ENCODE results near the gene NGLY1.

The NGLY1 gene

DNA sequence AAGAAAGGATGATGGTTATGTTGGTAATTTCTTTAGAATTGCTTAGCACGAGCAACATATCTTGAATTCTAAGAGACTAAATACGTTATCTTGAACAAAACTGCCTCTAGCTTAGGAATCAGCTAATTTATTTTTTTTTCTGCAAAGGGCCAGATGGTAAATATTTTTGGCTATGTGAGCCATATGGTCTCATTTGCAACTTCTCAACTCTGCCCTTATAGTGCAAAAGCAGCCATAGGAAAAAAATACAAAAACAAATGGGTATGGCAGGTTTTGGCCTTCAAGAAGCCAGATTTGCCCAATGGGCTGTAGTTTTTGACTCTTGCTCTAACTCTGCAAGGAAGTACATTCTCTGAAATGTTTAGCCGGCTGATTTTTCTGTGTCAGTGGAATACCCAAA is 18.5 kb upstream of the NGLY1 start:
- no peaks in the 10 kb centered on the region for H3K9me3 Mint-ChIP-seq
- no peak overlapping the region for H3K4me3 Mint-ChIP-seq
- peaks cover 0 to under 1% of the 10 kb centered on the region in 2 donors for H3K36me3 Mint-ChIP-seq
- DNase-seq (no peak), ATAC-seq (replicated peaks) (no peak)
- no peaks in the 10 kb centered on the region for H3K4me1 Mint-ChIP-seq
- H3K27ac Mint-ChIP-seq = no peak overlapping the region
- H3K27me3 Mint-ChIP-seq = no peaks in the 10 kb centered on the region

DNA sequence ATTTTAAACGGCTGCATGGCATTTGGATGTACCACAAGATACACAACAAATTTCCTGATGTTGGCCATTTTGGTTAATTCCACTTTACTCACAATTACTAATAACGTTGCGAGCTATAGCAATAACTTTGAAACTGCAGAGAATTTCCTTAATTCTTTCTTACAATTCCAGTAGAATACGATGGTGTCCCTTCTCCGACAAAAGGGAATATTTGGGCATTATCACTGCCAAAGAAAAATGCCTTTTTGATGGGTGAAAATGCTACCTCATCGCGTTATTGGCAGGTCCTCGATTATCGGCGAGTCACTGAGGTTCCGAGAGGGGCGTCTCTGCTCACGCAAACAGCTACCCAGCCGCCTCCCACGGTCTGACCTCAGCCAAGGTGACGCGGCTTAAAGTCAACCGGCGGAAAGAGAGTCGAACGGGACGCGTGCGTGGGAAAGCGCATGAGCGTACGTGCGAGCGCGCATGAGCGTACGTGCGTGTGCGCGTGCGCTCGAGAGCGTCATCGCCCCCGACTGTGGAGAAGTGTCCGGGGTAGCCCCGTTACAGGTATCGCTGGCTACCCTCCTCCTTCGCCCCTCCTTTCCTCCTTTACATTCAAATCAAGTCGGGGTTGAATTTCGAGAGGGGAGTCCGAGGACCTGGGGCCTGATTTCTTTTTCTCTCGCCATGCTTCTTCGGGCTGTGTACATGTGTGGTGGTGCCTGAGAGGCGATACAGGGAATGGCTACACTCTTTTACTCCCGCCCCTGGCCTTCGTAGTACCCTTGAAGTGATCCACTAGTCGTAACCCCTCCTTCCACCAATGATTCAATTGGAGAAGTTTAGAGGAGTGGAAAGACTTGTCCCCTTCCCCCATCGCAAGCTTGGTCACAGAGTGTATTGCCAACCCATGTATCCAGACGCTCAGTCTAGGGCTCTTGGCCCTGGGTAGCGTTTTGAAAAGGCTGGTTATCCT is 6.6 kb upstream of the NGLY1 start, which contains the start of gene OXSM:
Gene OXSM (plus strand): TSS at position 495 of the 961 bp plus-strand sequence. CDS start 931 bp downstream, outside the sequence.
- peaks cover 8 to 18% of the 10 kb centered on the region in 2 donors for H3K36me3 Mint-ChIP-seq
- peak; percentile 93 to 97 for ATAC-seq (replicated peaks)

DNA sequence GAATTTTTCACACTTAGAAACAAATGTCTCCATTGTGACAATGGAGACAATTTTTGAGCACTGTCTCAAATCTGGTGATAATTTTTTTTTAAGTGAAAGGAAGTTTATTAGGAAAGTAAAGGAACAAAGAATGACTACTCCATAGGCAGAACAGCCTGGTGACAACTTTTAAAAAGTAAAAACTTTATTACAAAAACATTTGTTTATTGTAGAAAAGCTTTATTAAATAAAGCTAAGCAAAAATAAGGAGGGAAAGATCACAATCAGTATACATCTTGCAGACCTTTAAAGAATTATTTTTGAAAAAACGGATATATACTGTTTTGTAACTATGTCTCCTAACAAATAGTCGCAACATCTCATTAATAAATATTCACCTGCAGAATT is 6.0 kb upstream of the NGLY1 start:
- ATAC-seq (replicated peaks) (no peak), DNase-seq (no peak)
- Mint-ChIP-seq H3K4me1 (peaks cover 17 to 22% of the 10 kb centered on the region in 2 donors), H3K27ac (peak overlapping the region; percentile 98), H3K9me3 (no peaks in the 10 kb centered on the region), H3K36me3 (peaks cover 6 to 13% of the 10 kb centered on the region in 2 donors), H3K4me3 (peak overlapping the region; percentile 91), H3K27me3 (no peaks in the 10 kb centered on the region)

More for the DNA sequence above, 6.6 kb upstream of the NGLY1 start, which contains the start of gene OXSM:
- Mint-ChIP-seq H3K4me3 (peak within 1 kb of the TSS; percentile 91), H3K27ac (peak within 1 kb of the TSS; percentile 98), H3K9me3 (no peaks in the 10 kb centered on the region), H3K4me1 (peaks cover 17 to 18% of the 10 kb centered on the region in 2 donors), H3K27me3 (no peaks in the 10 kb centered on the region)
- DNase-seq = peak; percentile 93

DNA sequence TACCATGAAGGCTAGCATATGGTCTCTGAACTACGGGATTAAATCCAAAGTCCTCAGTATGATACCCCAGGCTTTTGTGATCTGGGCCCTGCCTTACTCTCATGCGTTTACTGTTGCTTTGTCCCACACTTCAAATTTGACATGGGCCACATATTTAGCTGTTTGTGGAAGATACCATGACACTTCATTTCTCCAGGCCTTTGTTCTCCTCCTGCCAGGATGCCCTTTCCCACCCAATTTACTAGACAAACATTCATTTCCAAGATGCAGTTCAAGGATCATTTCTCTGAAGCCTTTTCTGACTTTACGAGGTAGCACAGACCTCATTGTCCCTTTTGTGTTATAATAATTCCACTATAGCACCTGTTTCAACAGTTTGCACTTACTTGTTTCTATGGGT is 4.4 kb upstream of the NGLY1 start:
- no peaks in the 10 kb centered on the region for H3K27me3 Mint-ChIP-seq
- ATAC-seq (replicated peaks) (no peak), DNase-seq (no peak)
- H3K4me1 Mint-ChIP-seq = peaks cover 18 to 26% of the 10 kb centered on the region in 2 donors
- H3K36me3 Mint-ChIP-seq = peaks cover 3 to 10% of the 10 kb centered on the region in 2 donors
- no peak overlapping the region for H3K27ac Mint-ChIP-seq
- no peaks in the 10 kb centered on the region for H3K9me3 Mint-ChIP-seq
- H3K4me3 Mint-ChIP-seq = no peak overlapping the region

DNA sequence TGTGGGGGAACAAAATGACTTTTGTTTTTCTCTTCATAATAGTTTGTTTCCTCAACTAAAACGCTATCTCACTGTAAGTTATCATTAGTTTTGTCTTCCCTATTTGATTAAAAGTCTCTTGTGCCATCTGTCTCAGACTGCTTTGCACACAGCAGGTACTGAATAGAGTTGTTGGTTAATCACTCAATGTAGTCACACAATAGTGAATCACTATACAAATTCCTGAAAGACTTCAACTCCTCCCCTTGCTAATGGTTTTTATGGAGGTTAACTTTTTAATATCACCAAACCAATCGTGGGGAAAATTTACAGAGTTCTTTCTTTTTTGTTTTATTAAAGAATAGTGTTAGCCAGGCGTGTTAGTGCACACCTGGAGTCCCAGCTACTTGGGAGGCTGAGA is 2.6 kb upstream of the NGLY1 start:
- DNase-seq = no peak
- Mint-ChIP-seq H3K27ac (no peak overlapping the region), H3K4me3 (no peak overlapping the region), H3K27me3 (no peaks in the 10 kb centered on the region), H3K4me1 (peaks cover 10 to 29% of the 10 kb centered on the region in 2 donors), H3K9me3 (no peaks in the 10 kb centered on the region), H3K36me3 (peaks cover 3 to 4% of the 10 kb centered on the region in 2 donors)
- no peak for ATAC-seq (replicated peaks)

DNA sequence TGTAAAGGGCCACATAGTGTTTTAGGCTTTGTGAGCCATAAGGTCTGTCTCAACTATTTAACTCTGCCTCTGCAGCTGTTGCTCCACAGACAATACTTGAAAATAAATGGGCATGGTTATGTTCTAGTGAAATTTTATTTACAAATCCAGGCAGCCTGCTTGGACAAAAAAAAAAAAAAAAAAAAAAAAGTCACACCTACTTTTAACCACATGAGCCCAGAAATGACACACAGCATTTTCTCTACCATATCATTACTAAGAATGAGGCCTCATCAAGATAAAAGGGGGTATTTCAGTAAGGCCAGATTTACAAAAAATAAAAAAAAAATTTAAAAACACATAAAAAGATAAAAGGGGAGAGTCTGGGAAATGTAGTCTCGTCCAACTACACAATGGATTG is 1.7 kb upstream of the NGLY1 start:
- Mint-ChIP-seq H3K4me3 (no peak overlapping the region), H3K9me3 (no peaks in the 10 kb centered on the region), H3K27me3 (no peaks in the 10 kb centered on the region), H3K27ac (no peak overlapping the region), H3K36me3 (peaks cover 2 to 4% of the 10 kb centered on the region in 2 donors), H3K4me1 (peaks cover 9 to 36% of the 10 kb centered on the region in 2 donors)
- ATAC-seq (replicated peaks) = no peak
- DNase-seq = no peak

DNA sequence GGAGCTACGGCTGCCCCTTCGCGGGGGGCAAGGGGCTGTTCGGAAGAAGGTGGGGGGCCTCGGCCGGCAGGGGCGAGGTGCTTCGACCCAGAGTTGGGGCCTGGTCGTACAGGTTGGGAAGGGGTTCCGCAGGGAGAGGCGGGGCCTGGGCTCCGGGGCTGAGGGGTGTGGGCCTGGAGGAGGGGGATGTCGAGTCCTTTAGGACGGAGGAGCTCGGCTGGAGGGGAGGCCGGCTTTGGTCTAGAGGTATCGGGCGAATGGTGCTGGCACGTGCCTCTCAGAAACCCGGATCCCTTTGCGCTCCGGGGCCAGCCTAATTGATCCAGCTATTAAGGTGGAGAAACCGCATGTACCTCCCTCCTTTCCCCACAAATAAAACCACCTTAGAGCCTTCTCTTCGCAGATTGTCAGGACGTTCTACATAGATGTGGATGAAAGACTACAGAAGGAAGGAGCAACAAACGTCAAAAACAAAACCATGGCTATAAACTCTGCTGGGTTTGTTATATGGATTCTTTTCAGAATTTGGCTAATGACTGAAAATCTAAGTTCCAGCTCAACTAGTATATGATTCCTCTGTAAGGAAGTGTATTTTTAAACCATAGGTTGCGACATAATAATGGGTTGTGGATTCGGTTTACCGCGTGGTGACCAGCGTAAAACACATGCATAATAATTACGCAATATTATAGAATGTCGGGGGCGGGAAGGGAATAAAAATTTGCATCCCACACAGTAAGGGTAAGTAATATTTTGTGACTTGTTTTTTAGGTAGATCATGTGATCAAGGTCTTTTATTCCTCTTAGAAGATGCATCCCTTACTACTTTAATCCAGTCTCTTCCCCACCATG is 644 bp upstream of the NGLY1 start:
- peak overlapping the region; percentile 83 to 86 for H3K4me3 Mint-ChIP-seq
- peaks cover 2 to 4% of the 10 kb centered on the region in 2 donors for H3K36me3 Mint-ChIP-seq
- ATAC-seq (replicated peaks) (peak; percentile 17 to 25), DNase-seq (no peak)
- H3K4me1 Mint-ChIP-seq = peaks cover 9 to 37% of the 10 kb centered on the region in 2 donors
- no peaks in the 10 kb centered on the region for H3K27me3 Mint-ChIP-seq
- H3K27ac Mint-ChIP-seq = peak overlapping the region; percentile 89
- no peaks in the 10 kb centered on the region for H3K9me3 Mint-ChIP-seq

DNA sequence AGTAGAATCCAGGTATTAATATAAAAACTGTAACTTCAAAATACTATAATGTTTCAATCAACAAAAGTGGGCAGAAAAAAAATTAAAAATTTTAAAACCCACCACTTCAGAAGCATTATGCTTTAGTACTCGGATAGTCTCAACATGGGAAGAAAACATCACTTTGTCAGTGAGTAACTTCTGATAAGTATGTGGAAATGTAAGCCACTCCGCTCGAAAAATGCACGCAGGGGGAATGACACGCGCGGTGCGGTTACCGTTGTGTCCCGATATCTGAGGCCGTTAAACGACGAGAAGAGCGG is 656 bp downstream of the NGLY1 start:
- H3K36me3 Mint-ChIP-seq = peaks cover 9 to 11% of the 10 kb centered on the region in 2 donors
- no peak for ATAC-seq (replicated peaks)
- H3K27ac Mint-ChIP-seq = peak overlapping the region; percentile 97
- peak overlapping the region; percentile 85 to 86 for H3K4me3 Mint-ChIP-seq
- no peaks in the 10 kb centered on the region for H3K27me3 Mint-ChIP-seq
- peaks cover 8 to 38% of the 10 kb centered on the region in 2 donors for H3K4me1 Mint-ChIP-seq
- DNase-seq = no peak
- H3K9me3 Mint-ChIP-seq = no peaks in the 10 kb centered on the region

DNA sequence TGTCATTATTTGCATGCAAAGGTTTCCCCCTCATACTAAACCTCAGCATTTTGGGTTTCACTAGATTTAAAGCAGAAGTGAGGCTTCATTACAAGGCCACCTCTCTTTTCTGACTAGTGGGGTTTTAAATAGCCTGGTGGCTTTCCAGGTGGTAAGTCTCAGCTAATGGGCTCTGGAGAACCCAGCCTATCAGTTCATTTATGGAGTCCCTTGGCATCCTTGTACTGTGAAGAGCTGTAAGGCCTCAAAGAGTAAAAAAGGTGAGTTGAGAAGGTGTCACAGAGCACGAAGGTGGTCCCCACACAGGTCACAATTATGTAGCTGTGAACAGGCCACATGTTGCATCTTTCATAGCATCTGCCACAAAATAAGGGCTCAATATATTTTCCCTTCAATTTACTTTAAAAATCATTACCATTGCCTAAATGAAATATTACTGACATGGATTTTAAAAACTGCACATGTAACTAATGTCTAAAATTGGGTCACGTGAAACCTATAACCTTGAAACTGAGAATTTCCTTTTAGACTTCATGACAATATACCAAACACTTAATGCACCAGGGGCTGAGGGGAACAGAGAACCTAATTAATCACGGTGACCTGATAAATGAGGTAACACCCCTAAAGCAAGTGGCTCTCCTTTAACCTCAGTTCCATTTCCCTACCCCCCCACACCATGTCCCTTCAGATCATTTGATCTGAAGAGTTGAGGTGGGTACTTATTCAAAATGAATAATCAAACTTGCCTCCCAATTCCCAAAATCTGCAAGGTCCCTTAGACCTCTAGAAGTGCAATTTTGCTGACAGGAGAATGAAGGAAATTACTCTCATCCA is 1.3 kb downstream of the NGLY1 start:
- H3K27me3 Mint-ChIP-seq = no peaks in the 10 kb centered on the region
- H3K4me1 Mint-ChIP-seq = peaks cover 12 to 42% of the 10 kb centered on the region in 2 donors
- peak overlapping the region; percentile 85 to 86 for H3K4me3 Mint-ChIP-seq
- peak; percentile 52 for DNase-seq
- peak; percentile 75 to 76 for ATAC-seq (replicated peaks)
- H3K36me3 Mint-ChIP-seq = peaks cover 13 to 17% of the 10 kb centered on the region in 2 donors
- H3K9me3 Mint-ChIP-seq = no peaks in the 10 kb centered on the region
- peak overlapping the region; percentile 97 for H3K27ac Mint-ChIP-seq

DNA sequence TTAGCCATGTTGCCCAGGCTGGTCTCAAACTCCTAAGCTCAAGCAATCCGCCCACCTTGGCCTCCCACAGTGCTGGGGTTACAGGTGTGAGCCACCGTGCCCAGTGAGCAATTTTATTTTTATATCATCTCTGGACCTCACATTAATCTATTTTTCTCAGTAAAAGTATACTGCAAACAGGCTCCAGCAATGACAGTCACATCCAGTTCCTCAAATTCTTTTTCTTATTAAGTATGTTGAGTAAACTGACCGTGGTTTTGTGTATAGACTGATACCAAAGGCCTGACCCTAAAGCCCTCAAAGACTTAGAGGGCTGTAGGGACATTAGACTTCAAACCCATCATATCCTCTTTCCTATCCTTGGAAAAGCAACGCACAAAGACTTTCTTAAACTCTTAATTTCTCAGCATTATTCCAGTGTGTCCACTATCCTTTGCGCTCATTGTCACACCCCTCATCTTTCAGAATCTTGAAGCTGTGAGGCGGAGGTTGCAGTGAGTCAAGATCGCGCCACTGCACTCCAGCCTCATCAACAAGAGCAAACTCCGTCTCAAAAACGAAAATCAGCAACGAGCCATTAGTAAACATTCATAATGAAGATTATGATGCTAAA is 2.0 kb downstream of the NGLY1 start:
- DNase-seq = no peak
- H3K27me3 Mint-ChIP-seq = no peaks in the 10 kb centered on the region
- H3K27ac Mint-ChIP-seq = peak overlapping the region; percentile 97
- peaks cover 20 to 24% of the 10 kb centered on the region in 2 donors for H3K36me3 Mint-ChIP-seq
- no peaks in the 10 kb centered on the region for H3K9me3 Mint-ChIP-seq
- peak overlapping the region; percentile 85 to 86 for H3K4me3 Mint-ChIP-seq
- ATAC-seq (replicated peaks) = peak; percentile 13 to 20
- peaks cover 19 to 49% of the 10 kb centered on the region in 2 donors for H3K4me1 Mint-ChIP-seq

DNA sequence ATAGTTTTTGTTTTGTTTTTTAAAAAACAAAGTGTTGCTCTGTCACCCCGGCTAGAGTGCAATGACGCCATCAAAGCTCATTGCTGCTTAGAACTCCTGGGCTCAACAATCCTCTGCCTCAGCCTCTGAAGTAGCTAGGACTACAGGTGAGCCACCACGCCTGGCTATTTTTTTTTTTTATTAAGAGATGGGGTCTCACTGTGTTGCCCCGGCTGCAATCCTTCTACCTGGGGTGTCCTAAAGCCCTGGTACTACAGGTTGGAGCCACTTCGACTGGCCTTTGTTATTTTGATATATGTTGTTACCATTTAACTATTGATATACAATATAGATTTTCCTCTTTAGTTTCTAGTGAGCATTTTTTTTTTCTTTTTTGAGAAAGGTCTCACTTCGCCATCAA is 2.6 kb downstream of the NGLY1 start:
- H3K4me3 Mint-ChIP-seq = peak overlapping the region; percentile 85 to 86
- ATAC-seq (replicated peaks) = no peak
- peak overlapping the region; percentile 97 for H3K27ac Mint-ChIP-seq
- H3K4me1 Mint-ChIP-seq = peaks cover 19 to 52% of the 10 kb centered on the region in 2 donors
- peaks cover 20 to 28% of the 10 kb centered on the region in 2 donors for H3K36me3 Mint-ChIP-seq
- DNase-seq = no peak
- no peaks in the 10 kb centered on the region for H3K9me3 Mint-ChIP-seq
- no peaks in the 10 kb centered on the region for H3K27me3 Mint-ChIP-seq

DNA sequence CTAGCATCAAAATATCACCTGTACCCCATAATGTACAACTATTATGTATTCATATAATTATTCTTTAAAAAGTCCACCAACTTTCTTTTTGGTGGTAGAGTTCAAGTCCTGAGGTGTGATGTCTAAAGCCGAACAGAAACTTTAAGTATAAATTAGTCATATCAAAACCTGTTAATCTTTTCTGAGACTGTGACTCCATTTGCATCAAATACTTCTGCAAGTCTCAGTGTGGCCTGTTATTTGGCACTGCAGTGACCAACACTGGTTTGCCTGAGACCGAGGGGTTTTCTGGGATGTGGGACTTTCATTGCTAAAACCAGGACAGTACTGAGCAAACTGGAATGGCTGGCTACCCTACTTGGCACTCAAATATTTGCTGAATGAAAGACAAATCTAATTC is 7.3 kb downstream of the NGLY1 start:
- peak; percentile 44 to 50 for ATAC-seq (replicated peaks)
- Mint-ChIP-seq H3K9me3 (peaks cover 10 to 14% of the 10 kb centered on the region in 2 donors), H3K27me3 (no peaks in the 10 kb centered on the region), H3K4me1 (peaks cover 23 to 63% of the 10 kb centered on the region in 2 donors), H3K27ac (no peak overlapping the region), H3K36me3 (peaks cover 60 to 68% of the 10 kb centered on the region in 2 donors), H3K4me3 (no peak overlapping the region)
- DNase-seq = no peak

DNA sequence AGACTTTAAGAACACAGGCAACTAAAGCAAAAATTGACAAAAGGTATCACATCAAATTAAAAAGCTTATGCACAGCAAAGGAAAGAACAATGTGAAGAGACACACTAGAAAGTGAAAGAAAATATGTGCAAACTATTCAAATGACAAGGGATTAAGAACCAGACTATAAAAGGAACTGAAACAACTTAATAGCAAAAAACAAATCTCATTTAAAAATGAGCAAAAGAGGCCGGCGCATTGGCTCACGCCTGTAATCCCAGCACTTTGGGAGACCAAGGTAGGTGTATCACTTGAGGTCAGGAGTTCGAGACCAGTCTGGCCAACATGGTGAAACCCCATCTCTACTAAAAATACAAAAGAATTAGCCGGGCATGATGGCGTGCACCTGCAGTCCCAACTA is 14.4 kb downstream of the NGLY1 start:
- Mint-ChIP-seq H3K36me3 (peaks cover 39 to 61% of the 10 kb centered on the region in 2 donors), H3K27ac (peak overlapping the region; percentile 94), H3K4me1 (peaks cover 24 to 37% of the 10 kb centered on the region in 2 donors), H3K4me3 (peak overlapping the region; percentile 69 to 75), H3K27me3 (no peaks in the 10 kb centered on the region), H3K9me3 (peaks cover 16% of the 10 kb centered on the region in 2 donors)
- peak; percentile 95 for ATAC-seq (replicated peaks)
- DNase-seq = peak; percentile 13
